Memory B cell (primary cell): ENCODE results near the gene FBXL7.

ENCODE experiments used
- ATAC-seq: fragments of 150-1000 bp; cut with Tn5 transposase; 2 replicates; pipeline ENCODE4 v1.10.0; 2021; ENCODE audit warnings: low read depth, mild to moderate bottlenecking, moderate library complexity
- DNase-seq, 2 donors: peaks; one replicate each; pipeline ENCODE4 v3.0.0; 2022; ENCODE audit warnings: low spot score in 2 of 2
- H3K27ac Mint-ChIP-seq: one replicate; pipeline ENCODE4 v1.8.0; 2022; ENCODE audit warnings: mild to moderate bottlenecking, moderate library complexity, mixed read lengths
- H3K27me3 Mint-ChIP-seq: one replicate; pipeline ENCODE4 v1.8.0; 2022; ENCODE audit warnings: mixed read lengths
- H3K36me3 Mint-ChIP-seq: one replicate; pipeline ENCODE4 v1.8.0; 2022; ENCODE audit warnings: mild to moderate bottlenecking, mixed read lengths
- H3K4me1 Mint-ChIP-seq: one replicate; pipeline ENCODE4 v1.8.0; 2022; ENCODE audit warnings: mixed read lengths
- H3K4me3 Mint-ChIP-seq: one replicate; pipeline ENCODE4 v1.8.0; 2022; ENCODE audit warnings: mild to moderate bottlenecking, moderate library complexity, mixed read lengths
- H3K9me3 Mint-ChIP-seq: one replicate; pipeline ENCODE4 v1.8.0; 2022; ENCODE audit warnings: mixed read lengths

FBXL7 gene

GRCh38 chr5:15768936-15769335, 269.0 kb downstream of the FBXL7 start:
- DNase-seq (no peak), ATAC-seq (no peak)
- peaks cover 5% of the 10 kb centered on the region for H3K9me3 Mint-ChIP-seq
- no peaks in the 10 kb centered on the region for H3K4me1 Mint-ChIP-seq
- H3K4me3 Mint-ChIP-seq: no peak overlapping the region
- no peaks in the 10 kb centered on the region for H3K27me3 Mint-ChIP-seq
- H3K36me3 Mint-ChIP-seq: no peaks in the 10 kb centered on the region
- H3K27ac Mint-ChIP-seq: no peak overlapping the region

- Mint-ChIP-seq H3K36me3 (no peaks in the 10 kb centered on the region), H3K4me3 (no peak overlapping the region), H3K27me3 (no peaks in the 10 kb centered on the region), H3K4me1 (no peaks in the 10 kb centered on the region), H3K9me3 (no peaks in the 10 kb centered on the region), H3K27ac (no peak overlapping the region)
- no peak for DNase-seq
- ATAC-seq: no peak
Observed at GRCh38 chr5:15772131-15772530, 272.2 kb downstream of the FBXL7 start.

GRCh38 chr5:15774632-15775031, 274.7 kb downstream of the FBXL7 start:
- H3K27me3 Mint-ChIP-seq: no peaks in the 10 kb centered on the region
- H3K9me3 Mint-ChIP-seq: peaks cover 4% of the 10 kb centered on the region
- H3K27ac Mint-ChIP-seq: no peak overlapping the region
- DNase-seq (no peak), ATAC-seq (no peak)
- no peaks in the 10 kb centered on the region for H3K36me3 Mint-ChIP-seq
- H3K4me1 Mint-ChIP-seq: no peaks in the 10 kb centered on the region
- H3K4me3 Mint-ChIP-seq: no peak overlapping the region

GRCh38 chr5:15776346-15776745, 276.4 kb downstream of the FBXL7 start:
- Mint-ChIP-seq H3K27ac (no peak overlapping the region), H3K9me3 (peaks cover 8% of the 10 kb centered on the region), H3K36me3 (no peaks in the 10 kb centered on the region), H3K4me1 (no peaks in the 10 kb centered on the region), H3K4me3 (no peak overlapping the region), H3K27me3 (no peaks in the 10 kb centered on the region)
- DNase-seq (no peak), ATAC-seq (no peak)

- no peak for ATAC-seq
- Mint-ChIP-seq H3K27me3 (no peaks in the 10 kb centered on the region), H3K4me3 (no peak overlapping the region), H3K9me3 (peaks cover 6% of the 10 kb centered on the region), H3K4me1 (no peaks in the 10 kb centered on the region), H3K27ac (no peak overlapping the region), H3K36me3 (no peaks in the 10 kb centered on the region)
- no peak for DNase-seq
Observed at GRCh38 chr5:15783734-15784133, 283.8 kb downstream of the FBXL7 start.

GRCh38 chr5:15785531-15785981, 285.6 kb downstream of the FBXL7 start:
- H3K27ac Mint-ChIP-seq: no peak overlapping the region
- no peak for ATAC-seq
- no peaks in the 10 kb centered on the region for H3K4me1 Mint-ChIP-seq
- no peak overlapping the region for H3K4me3 Mint-ChIP-seq
- no peaks in the 10 kb centered on the region for H3K27me3 Mint-ChIP-seq
- no peaks in the 10 kb centered on the region for H3K36me3 Mint-ChIP-seq
- no peak for DNase-seq
- H3K9me3 Mint-ChIP-seq: peaks cover 4% of the 10 kb centered on the region

- no peaks in the 10 kb centered on the region for H3K36me3 Mint-ChIP-seq
- no peak overlapping the region for H3K4me3 Mint-ChIP-seq
- DNase-seq (no peak), ATAC-seq (no peak)
- H3K9me3 Mint-ChIP-seq: no peaks in the 10 kb centered on the region
- H3K4me1 Mint-ChIP-seq: no peaks in the 10 kb centered on the region
- no peak overlapping the region for H3K27ac Mint-ChIP-seq
- no peaks in the 10 kb centered on the region for H3K27me3 Mint-ChIP-seq
Observed at GRCh38 chr5:15786326-15786725, 286.3 kb downstream of the FBXL7 start.

GRCh38 chr5:15786884-15787283, 286.9 kb downstream of the FBXL7 start:
- H3K36me3 Mint-ChIP-seq: no peaks in the 10 kb centered on the region
- ATAC-seq (no peak), DNase-seq (no peak)
- no peaks in the 10 kb centered on the region for H3K4me1 Mint-ChIP-seq
- no peaks in the 10 kb centered on the region for H3K9me3 Mint-ChIP-seq
- no peak overlapping the region for H3K27ac Mint-ChIP-seq
- no peaks in the 10 kb centered on the region for H3K27me3 Mint-ChIP-seq
- H3K4me3 Mint-ChIP-seq: no peak overlapping the region

GRCh38 chr5:15787681-15788080, 287.7 kb downstream of the FBXL7 start:
- no peaks in the 10 kb centered on the region for H3K4me1 Mint-ChIP-seq
- H3K36me3 Mint-ChIP-seq: no peaks in the 10 kb centered on the region
- no peak overlapping the region for H3K4me3 Mint-ChIP-seq
- DNase-seq: no peak
- H3K9me3 Mint-ChIP-seq: no peaks in the 10 kb centered on the region
- no peaks in the 10 kb centered on the region for H3K27me3 Mint-ChIP-seq
- no peak for ATAC-seq
- no peak overlapping the region for H3K27ac Mint-ChIP-seq

- no peak overlapping the region for H3K4me3 Mint-ChIP-seq
- no peaks in the 10 kb centered on the region for H3K27me3 Mint-ChIP-seq
- no peak for DNase-seq
- no peaks in the 10 kb centered on the region for H3K4me1 Mint-ChIP-seq
- H3K36me3 Mint-ChIP-seq: no peaks in the 10 kb centered on the region
- no peak overlapping the region for H3K27ac Mint-ChIP-seq
- ATAC-seq: no peak
- no peaks in the 10 kb centered on the region for H3K9me3 Mint-ChIP-seq
Observed at GRCh38 chr5:15789642-15790041, 289.7 kb downstream of the FBXL7 start.

GRCh38 chr5:15790446-15791018, 290.6 kb downstream of the FBXL7 start:
- no peaks in the 10 kb centered on the region for H3K4me1 Mint-ChIP-seq
- H3K36me3 Mint-ChIP-seq: no peaks in the 10 kb centered on the region
- ATAC-seq (no peak), DNase-seq (no peak)
- H3K4me3 Mint-ChIP-seq: no peak overlapping the region
- no peaks in the 10 kb centered on the region for H3K27me3 Mint-ChIP-seq
- no peak overlapping the region for H3K27ac Mint-ChIP-seq
- no peaks in the 10 kb centered on the region for H3K9me3 Mint-ChIP-seq

GRCh38 chr5:15791274-15791673, 291.3 kb downstream of the FBXL7 start:
- Mint-ChIP-seq H3K27ac (no peak overlapping the region), H3K27me3 (no peaks in the 10 kb centered on the region), H3K9me3 (no peaks in the 10 kb centered on the region), H3K4me1 (no peaks in the 10 kb centered on the region), H3K36me3 (no peaks in the 10 kb centered on the region), H3K4me3 (no peak overlapping the region)
- no peak for DNase-seq
- ATAC-seq: no peak

- DNase-seq (no peak), ATAC-seq (no peak)
- H3K4me1 Mint-ChIP-seq: no peaks in the 10 kb centered on the region
- no peaks in the 10 kb centered on the region for H3K27me3 Mint-ChIP-seq
- H3K27ac Mint-ChIP-seq: no peak overlapping the region
- H3K4me3 Mint-ChIP-seq: no peak overlapping the region
- no peaks in the 10 kb centered on the region for H3K9me3 Mint-ChIP-seq
- H3K36me3 Mint-ChIP-seq: no peaks in the 10 kb centered on the region
Observed at GRCh38 chr5:15791859-15792258, 291.9 kb downstream of the FBXL7 start.

GRCh38 chr5:15794052-15794985, 294.3 kb downstream of the FBXL7 start:
- H3K36me3 Mint-ChIP-seq: no peaks in the 10 kb centered on the region
- DNase-seq (no peak), ATAC-seq (no peak)
- H3K4me1 Mint-ChIP-seq: no peaks in the 10 kb centered on the region
- no peaks in the 10 kb centered on the region for H3K9me3 Mint-ChIP-seq
- no peak overlapping the region for H3K27ac Mint-ChIP-seq
- H3K4me3 Mint-ChIP-seq: no peak overlapping the region
- no peaks in the 10 kb centered on the region for H3K27me3 Mint-ChIP-seq

GRCh38 chr5:15796096-15796495, 296.1 kb downstream of the FBXL7 start:
- no peak for DNase-seq
- no peak for ATAC-seq
- Mint-ChIP-seq H3K4me3 (no peak overlapping the region), H3K4me1 (no peaks in the 10 kb centered on the region), H3K9me3 (no peaks in the 10 kb centered on the region), H3K27me3 (no peaks in the 10 kb centered on the region), H3K27ac (no peak overlapping the region), H3K36me3 (no peaks in the 10 kb centered on the region)
